ENCODE measurements around the gene SZRD1. TPM values are rescaled to one million over a fixed set of nuclear protein-coding genes. Genes with fewer than 3 reads are reported as not detected.

Gene SZRD1
- total RNA-seq, 4 donors from 2014 or later, result 48.0 to 59.5 (median 58.0) TPM

GRCh38 chr1:16385659-16386453 is 18.8 kb downstream of the SZRD1 start:
- Histone ChIP-seq H3K4me1 (peaks cover 44% of the 10 kb centered on the region), H3K27ac (peak overlapping the region; percentile 40)
- DNase-seq (ENCODE audit: low spot score in 2 of 2), result no peak

GRCh38 chr1:16386454-16387113 is 19.5 kb downstream of the SZRD1 start:
- Histone ChIP-seq H3K4me3 (peak overlapping the region; percentile 41), H3K27ac (peak overlapping the region; percentile 33), H3K36me3 (no peaks in the 10 kb centered on the region), H3K4me1 (peaks cover 49% of the 10 kb centered on the region), H3K27me3 (no peaks in the 10 kb centered on the region), H3K9me3 (no peaks in the 10 kb centered on the region)
- no peak for TF ChIP-seq CTCF (IDR thresholded peaks at IDR 0.05)
- TF ChIP-seq POLR2A (IDR thresholded peaks at IDR 0.05), result no peak
- no peak for TF ChIP-seq POLR2AphosphoS5 (IDR thresholded peaks at IDR 0.05)
- no peak for TF ChIP-seq EP300 (IDR thresholded peaks at IDR 0.05)
- WGBS, result 31% methylated on average over 5 of the region's 5 CpGs
- DNase-seq (ENCODE audit: low spot score in 2 of 2), result no peak

More at GRCh38 chr1:16385659-16386453, 18.8 kb downstream of the SZRD1 start:
- WGBS, result 88% methylated on average over 8 of the region's 9 CpGs
- TF ChIP-seq EP300 (IDR thresholded peaks at IDR 0.05) (no peak), CTCF (IDR thresholded peaks at IDR 0.05) (no peak), POLR2A (IDR thresholded peaks at IDR 0.05) (no peak), POLR2AphosphoS5 (IDR thresholded peaks at IDR 0.05) (no peak)
- Histone ChIP-seq H3K9me3 (no peaks in the 10 kb centered on the region), H3K36me3 (no peaks in the 10 kb centered on the region), H3K4me3 (no peak overlapping the region), H3K27me3 (no peaks in the 10 kb centered on the region)

- H3K36me3 ChIP-seq, result no peaks in the 10 kb centered on the region
- peak overlapping the region; percentile 41 for H3K4me3 ChIP-seq
- peak overlapping the region; percentile 33 for H3K27ac ChIP-seq
- DNase-seq (ENCODE audit: low spot score in 2 of 2), result no peak
- 41% methylated on average over 14 of the region's 14 CpGs for WGBS
- TF ChIP-seq POLR2AphosphoS5 (IDR thresholded peaks at IDR 0.05), result no peak
- TF ChIP-seq EP300 (IDR thresholded peaks at IDR 0.05), result no peak
- no peak for TF ChIP-seq POLR2A (IDR thresholded peaks at IDR 0.05)
- TF ChIP-seq CTCF (IDR thresholded peaks at IDR 0.05), result no peak
- no peaks in the 10 kb centered on the region for H3K27me3 ChIP-seq
- peaks cover 58% of the 10 kb centered on the region for H3K4me1 ChIP-seq
- no peaks in the 10 kb centered on the region for H3K9me3 ChIP-seq
Observed at GRCh38 chr1:16387201-16388188, 20.5 kb downstream of the SZRD1 start.

- no peak for TF ChIP-seq CTCF (IDR thresholded peaks at IDR 0.05)
- no peak for TF ChIP-seq POLR2AphosphoS5 (IDR thresholded peaks at IDR 0.05)
- no peak for TF ChIP-seq POLR2A (IDR thresholded peaks at IDR 0.05)
- TF ChIP-seq EP300 (IDR thresholded peaks at IDR 0.05), result no peak
- H3K4me1 ChIP-seq, result peaks cover 60% of the 10 kb centered on the region
- no peak overlapping the region for H3K27ac ChIP-seq
- DNase-seq (ENCODE audit: low spot score in 2 of 2), result no peak
- WGBS, result 79% methylated on average over 2 of the region's 3 CpGs
- no peaks in the 10 kb centered on the region for H3K27me3 ChIP-seq
- peaks cover 32% of the 10 kb centered on the region for H3K36me3 ChIP-seq
- no peaks in the 10 kb centered on the region for H3K9me3 ChIP-seq
- no peak overlapping the region for H3K4me3 ChIP-seq
Observed at GRCh38 chr1:16391411-16391810, 24.4 kb downstream of the SZRD1 start.

Measured in suprapubic skin (tissue), 4 donors.